Measurements from ENCODE around the gene SHISA7.
A peak's percentile ranks its signal among the peaks of the same experiment; 100 is the strongest.

The SHISA7 gene

GRCh38 chr19:55476100-55476775 lies 33.1 kb upstream of the SHISA7 start, which contains the start of gene ZNF628 (continued):
- peak; percentile 52 for TF ChIP-seq ZBTB11 (tag by site-specific recombination; conservative IDR thresholded peaks at IDR 0.05; ENCODE audit: low read depth)
- no peak for TF ChIP-seq ZNF792 (tag by site-specific recombination; IDR thresholded peaks at IDR 0.05)
- TF ChIP-seq KLF8 (tag by site-specific recombination; IDR thresholded peaks at IDR 0.05) = peak; percentile 92; the same call in 1 of the 2 replicates
- TF ChIP-seq ZSCAN5A (tag by site-specific recombination; IDR thresholded peaks at IDR 0.05) = 0 out of 2 replicates have a peak, but pooled peaks have one; percentile 46
- 0 out of 2 replicates have a peak, but pooled peaks have one; percentile 36 for TF ChIP-seq ZNF664 (tag by site-specific recombination; IDR thresholded peaks at IDR 0.05)
- TF ChIP-seq ZNF548 (tag by site-specific recombination; IDR thresholded peaks at IDR 0.05) = no peak
- TF ChIP-seq EGR2 (tag by site-specific recombination; IDR thresholded peaks at IDR 0.05; ENCODE audit: low read depth) = peak; percentile 9; the same call in 1 of the 2 replicates
- TF ChIP-seq ZEB2 (tag by site-specific recombination; IDR thresholded peaks at IDR 0.05) = peak; percentile 80
- TF ChIP-seq KLF7 (tag by site-specific recombination; IDR thresholded peaks at IDR 0.05; ENCODE audit: borderline replicate concordance) = peak; percentile 77; the same call in 1 of the 2 replicates
- TF ChIP-seq GLIS2 (tag by site-specific recombination; IDR thresholded peaks at IDR 0.05) = 0 out of 2 replicates have a peak, but pooled peaks have one; percentile 65
- peak; percentile 45; the same call in 1 of the 2 replicates for TF ChIP-seq HOXD13 (CRISPR knock-in tag; IDR thresholded peaks at IDR 0.05; ENCODE audit: borderline replicate concordance)
- peak; percentile 67 for TF ChIP-seq ZBTB21 (tag by site-specific recombination; IDR thresholded peaks at IDR 0.05)
- TF ChIP-seq ZNF416 (tag by site-specific recombination; IDR thresholded peaks at IDR 0.05) = no peak
- peak; percentile 79 for TF ChIP-seq ZBTB8A (tag by site-specific recombination; IDR thresholded peaks at IDR 0.05)
- no peak for TF ChIP-seq TRIM28 (IDR thresholded peaks at IDR 0.05; ENCODE audit: borderline replicate concordance, low read length)
- TF ChIP-seq, protein P1, sequence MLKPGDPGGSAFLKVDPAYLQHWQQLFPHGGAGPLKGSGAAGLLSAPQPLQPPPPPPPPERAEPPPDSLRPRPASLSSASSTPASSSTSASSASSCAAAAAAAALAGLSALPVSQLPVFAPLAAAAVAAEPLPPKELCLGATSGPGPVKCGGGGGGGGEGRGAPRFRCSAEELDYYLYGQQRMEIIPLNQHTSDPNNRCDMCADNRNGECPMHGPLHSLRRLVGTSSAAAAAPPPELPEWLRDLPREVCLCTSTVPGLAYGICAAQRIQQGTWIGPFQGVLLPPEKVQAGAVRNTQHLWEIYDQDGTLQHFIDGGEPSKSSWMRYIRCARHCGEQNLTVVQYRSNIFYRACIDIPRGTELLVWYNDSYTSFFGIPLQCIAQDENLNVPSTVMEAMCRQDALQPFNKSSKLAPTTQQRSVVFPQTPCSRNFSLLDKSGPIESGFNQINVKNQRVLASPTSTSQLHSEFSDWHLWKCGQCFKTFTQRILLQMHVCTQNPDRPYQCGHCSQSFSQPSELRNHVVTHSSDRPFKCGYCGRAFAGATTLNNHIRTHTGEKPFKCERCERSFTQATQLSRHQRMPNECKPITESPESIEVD (tag by site-specific recombination; IDR thresholded peaks at IDR 0.05) = no peak
- peak; percentile 79; the same call in 1 of the 2 replicates for TF ChIP-seq ZNF501 (tag by site-specific recombination; IDR thresholded peaks at IDR 0.05)
- TF ChIP-seq, protein P2, sequence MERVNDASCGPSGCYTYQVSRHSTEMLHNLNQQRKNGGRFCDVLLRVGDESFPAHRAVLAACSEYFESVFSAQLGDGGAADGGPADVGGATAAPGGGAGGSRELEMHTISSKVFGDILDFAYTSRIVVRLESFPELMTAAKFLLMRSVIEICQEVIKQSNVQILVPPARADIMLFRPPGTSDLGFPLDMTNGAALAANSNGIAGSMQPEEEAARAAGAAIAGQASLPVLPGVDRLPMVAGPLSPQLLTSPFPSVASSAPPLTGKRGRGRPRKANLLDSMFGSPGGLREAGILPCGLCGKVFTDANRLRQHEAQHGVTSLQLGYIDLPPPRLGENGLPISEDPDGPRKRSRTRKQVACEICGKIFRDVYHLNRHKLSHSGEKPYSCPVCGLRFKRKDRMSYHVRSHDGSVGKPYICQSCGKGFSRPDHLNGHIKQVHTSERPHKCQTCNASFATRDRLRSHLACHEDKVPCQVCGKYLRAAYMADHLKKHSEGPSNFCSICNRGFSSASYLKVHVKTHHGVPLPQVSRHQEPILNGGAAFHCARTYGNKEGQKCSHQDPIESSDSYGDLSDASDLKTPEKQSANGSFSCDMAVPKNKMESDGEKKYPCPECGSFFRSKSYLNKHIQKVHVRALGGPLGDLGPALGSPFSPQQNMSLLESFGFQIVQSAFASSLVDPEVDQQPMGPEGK (tag by site-specific recombination; IDR thresholded peaks at IDR 0.05) = peak; percentile 95
- TF ChIP-seq IKZF3 (tag by site-specific recombination; IDR thresholded peaks at IDR 0.05) = peak; percentile 96
- TF ChIP-seq ZNF311 (tag by site-specific recombination; IDR thresholded peaks at IDR 0.05; ENCODE audit: borderline replicate concordance) = no peak
- peak; percentile 65; the same call in 1 of the 2 replicates for TF ChIP-seq ZNF391 (tag by site-specific recombination; IDR thresholded peaks at IDR 0.05; ENCODE audit: borderline replicate concordance, low read depth)
- no peak for TF ChIP-seq RBAK (tag by site-specific recombination; IDR thresholded peaks at IDR 0.05)
- peak; percentile 73 for TF ChIP-seq SP7 (tag by site-specific recombination; IDR thresholded peaks at IDR 0.05)
- TF ChIP-seq ZBTB6 (tag by site-specific recombination; IDR thresholded peaks at IDR 0.05) = peak; percentile 51; the same call in 1 of the 2 replicates
